Adipose tissue (tissue), 3 donors: ENCODE data around the gene ELMO1. TPM values are rescaled to one million over a fixed set of nuclear protein-coding genes. Genes with fewer than 3 reads are reported as not detected.

Experiments used
- H3K27ac ChIP-seq: one replicate; pipeline ENCODE4 v1.5.1; 2013; ENCODE audit warnings: low read depth, low read length
- WGBS, 3 donors: extraction: QIAGEN DNeasy Blood & Tissue Kit; methylation state at CpG; one replicate each; pipeline ENCODE4 v1.1.7; 2013; 5-methylcytosine and 5-hydroxymethylcytosine counted together
- polyA plus RNA-seq, 3 donors: library from polyadenylated mRNA; stranded (reverse); fragments of 200-250 nt; gene quantifications; one replicate each; pipeline ENCODE4 v1.2.3, GENCODE V29; 2013
- donor health status: healthy with polysubstance abuse.
- donor health status: Bipolar disorder and iron deficiency.
- donor health status: healthy.

ELMO1 gene
- polyA plus RNA-seq, 3 donors: 3.4 to 22.4 (median 13.9) TPM

GRCh38 chr7:36939816-36940215, 508.8 kb downstream of the ELMO1 start:
- WGBS, 3 donors: 72 to 96% (median 92%) methylated on average over 4 of the region's 4 CpGs
- H3K27ac ChIP-seq: no peak overlapping the region

GRCh38 chr7:36937754-36938563, 510.7 kb downstream of the ELMO1 start:
- no peak overlapping the region for H3K27ac ChIP-seq
- WGBS, 3 donors: 90 to 100% (median 91%) methylated on average over 2 of the region's 2 CpGs

- no peak overlapping the region for H3K27ac ChIP-seq
- 98 to 100% (median 100%) methylated on average over 1 of the region's 1 CpG for WGBS, 3 donors
These were observed 516.8 kb downstream of the ELMO1 start for GRCh38 chr7:36931892-36932291.

GRCh38 chr7:36929791-36930190, 518.9 kb downstream of the ELMO1 start:
- H3K27ac ChIP-seq: no peak overlapping the region
- WGBS, 3 donors: 79 to 92% (median 84%) methylated on average over 4 of the region's 4 CpGs

- 81 to 100% (median 100%) methylated on average over 2 of the region's 2 CpGs for WGBS, 3 donors
These were observed 519.9 kb downstream of the ELMO1 start for GRCh38 chr7:36928718-36929117.

GRCh38 chr7:36928311-36928710, 520.4 kb downstream of the ELMO1 start:
- 41 to 92% (median 90%) methylated on average over 5 of the region's 5 CpGs for WGBS, 3 donors

More at GRCh38 chr7:36928718-36929117, 519.9 kb downstream of the ELMO1 start:
- no peak overlapping the region for H3K27ac ChIP-seq

GRCh38 chr7:36925691-36926090, 523.0 kb downstream of the ELMO1 start:
- 54 to 87% (median 86%) methylated on average over 3 of the region's 3 CpGs for WGBS, 3 donors
- H3K27ac ChIP-seq: no peak overlapping the region

More at GRCh38 chr7:36928311-36928710, 520.4 kb downstream of the ELMO1 start:
- no peak overlapping the region for H3K27ac ChIP-seq

GRCh38 chr7:36925207-36925606, 523.5 kb downstream of the ELMO1 start:
- no peak overlapping the region for H3K27ac ChIP-seq
- 76 to 91% (median 88%) methylated on average over 5 of the region's 5 CpGs for WGBS, 3 donors

GRCh38 chr7:36923943-36924436, 524.7 kb downstream of the ELMO1 start:
- 65 to 78% (median 70%) methylated on average over 3 of the region's 3 CpGs for WGBS, 3 donors
- no peak overlapping the region for H3K27ac ChIP-seq

GRCh38 chr7:36923185-36923584, 525.5 kb downstream of the ELMO1 start:
- no peak overlapping the region for H3K27ac ChIP-seq

- 95 to 100% (median 97%) methylated on average over 1 of the region's 1 CpG for WGBS, 3 donors
- no peak overlapping the region for H3K27ac ChIP-seq
These were observed 528.2 kb downstream of the ELMO1 start for GRCh38 chr7:36920433-36920832.

- 85 to 88% (median 87%) methylated on average over 4 of the region's 4 CpGs for WGBS, 3 donors
- no peak overlapping the region for H3K27ac ChIP-seq
These were observed 528.9 kb downstream of the ELMO1 start for GRCh38 chr7:36919738-36920137.

GRCh38 chr7:36918591-36918990, 530.1 kb downstream of the ELMO1 start:
- H3K27ac ChIP-seq: no peak overlapping the region
- 98 to 100% (median 99%) methylated on average over 2 of the region's 2 CpGs for WGBS, 3 donors

- no peak overlapping the region for H3K27ac ChIP-seq
These were observed 532.0 kb downstream of the ELMO1 start for GRCh38 chr7:36916619-36917018.

GRCh38 chr7:36916116-36916515, 532.5 kb downstream of the ELMO1 start:
- no peak overlapping the region for H3K27ac ChIP-seq
- 79 to 91% (median 83%) methylated on average over 3 of the region's 3 CpGs for WGBS, 3 donors

GRCh38 chr7:36911788-36912187, 536.9 kb downstream of the ELMO1 start:
- H3K27ac ChIP-seq: no peak overlapping the region
- 65 to 90% (median 90%) methylated on average over 5 of the region's 5 CpGs for WGBS, 3 donors

GRCh38 chr7:36910859-36911258, 537.8 kb downstream of the ELMO1 start:
- WGBS, 3 donors: 85 to 95% (median 92%) methylated on average over 5 of the region's 5 CpGs
- no peak overlapping the region for H3K27ac ChIP-seq

- 56 to 85% (median 83%) methylated on average over 3 of the region's 3 CpGs for WGBS, 3 donors
- H3K27ac ChIP-seq: no peak overlapping the region
These were observed 538.3 kb downstream of the ELMO1 start for GRCh38 chr7:36910401-36910800.

GRCh38 chr7:36906956-36907635, 541.6 kb downstream of the ELMO1 start:
- no peak overlapping the region for H3K27ac ChIP-seq
- WGBS, 3 donors: 24 to 62% (median 58%) methylated on average over 3 of the region's 3 CpGs

GRCh38 chr7:36906448-36906847, 542.2 kb downstream of the ELMO1 start:
- no peak overlapping the region for H3K27ac ChIP-seq
- WGBS, 3 donors: 67 to 92% (median 84%) methylated on average over 4 of the region's 4 CpGs
